HG02938 (cell line): Measurements from ENCODE around the gene VSIG8.
A peak's percentile ranks its signal among the peaks of the same experiment; 100 is the strongest.

Experiments used
- ATAC-seq: cut with Tn5 transposase; IDR thresholded peaks from one replicate; pipeline ENCODE4 v1.9.1; 2021; ENCODE audit warnings: mild to moderate bottlenecking, moderate library complexity; ENCODE audit not compliant: unreplicated experiment

The VSIG8 gene

GRCh38 chr1:159831412-159832141 lies 30.9 kb downstream of the VSIG8 start:
- no peak for ATAC-seq

DNA sequence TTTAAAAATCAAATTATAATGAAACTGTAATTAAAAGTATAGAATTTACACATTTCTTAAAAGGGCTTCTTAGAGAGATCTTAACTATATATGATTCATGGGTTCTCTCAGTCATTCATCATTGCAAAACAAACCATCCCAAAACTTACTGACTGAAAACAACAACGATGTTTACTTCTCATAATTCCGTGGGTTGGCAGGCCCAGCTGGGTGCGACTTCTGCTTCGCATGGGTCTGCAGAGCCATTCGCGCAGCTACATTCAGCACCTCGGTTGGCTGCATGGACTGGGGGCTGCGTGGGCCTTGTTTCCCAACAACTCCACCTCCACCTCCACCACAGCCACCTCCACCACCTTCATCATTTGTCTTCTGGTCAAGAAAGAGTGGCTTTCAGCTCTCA lies 31.7 kb downstream of the VSIG8 start:
- no peak for ATAC-seq

DNA sequence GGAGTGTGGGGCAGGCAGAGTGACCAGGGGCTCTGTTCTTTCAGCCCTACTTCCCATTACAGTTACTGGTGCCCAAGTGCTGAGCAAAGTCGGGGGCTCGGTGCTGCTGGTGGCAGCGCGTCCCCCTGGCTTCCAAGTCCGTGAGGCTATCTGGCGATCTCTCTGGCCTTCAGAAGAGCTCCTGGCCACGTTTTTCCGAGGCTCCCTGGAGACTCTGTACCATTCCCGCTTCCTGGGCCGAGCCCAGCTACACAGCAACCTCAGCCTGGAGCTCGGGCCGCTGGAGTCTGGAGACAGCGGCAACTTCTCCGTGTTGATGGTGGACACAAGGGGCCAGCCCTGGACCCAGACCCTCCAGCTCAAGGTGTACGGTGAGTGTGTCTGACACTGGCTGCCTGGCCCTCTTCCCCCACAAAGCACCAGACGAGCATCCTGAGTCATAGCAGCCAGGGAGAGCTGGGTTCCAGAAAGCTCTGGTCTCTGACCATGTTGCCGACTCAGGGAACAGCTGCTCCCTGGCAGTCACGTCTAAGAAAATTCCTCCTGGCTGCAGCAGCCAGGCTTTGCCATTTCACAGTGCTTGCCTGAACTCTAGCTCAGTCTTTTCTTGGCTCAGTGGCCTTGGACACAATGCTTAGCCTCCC lies 32.5 kb downstream of the VSIG8 start:
- no peak for ATAC-seq

- ATAC-seq: peak; percentile 58
These were observed 33.2 kb downstream of the VSIG8 start for GRCh38 chr1:159829273-159829634.

DNA sequence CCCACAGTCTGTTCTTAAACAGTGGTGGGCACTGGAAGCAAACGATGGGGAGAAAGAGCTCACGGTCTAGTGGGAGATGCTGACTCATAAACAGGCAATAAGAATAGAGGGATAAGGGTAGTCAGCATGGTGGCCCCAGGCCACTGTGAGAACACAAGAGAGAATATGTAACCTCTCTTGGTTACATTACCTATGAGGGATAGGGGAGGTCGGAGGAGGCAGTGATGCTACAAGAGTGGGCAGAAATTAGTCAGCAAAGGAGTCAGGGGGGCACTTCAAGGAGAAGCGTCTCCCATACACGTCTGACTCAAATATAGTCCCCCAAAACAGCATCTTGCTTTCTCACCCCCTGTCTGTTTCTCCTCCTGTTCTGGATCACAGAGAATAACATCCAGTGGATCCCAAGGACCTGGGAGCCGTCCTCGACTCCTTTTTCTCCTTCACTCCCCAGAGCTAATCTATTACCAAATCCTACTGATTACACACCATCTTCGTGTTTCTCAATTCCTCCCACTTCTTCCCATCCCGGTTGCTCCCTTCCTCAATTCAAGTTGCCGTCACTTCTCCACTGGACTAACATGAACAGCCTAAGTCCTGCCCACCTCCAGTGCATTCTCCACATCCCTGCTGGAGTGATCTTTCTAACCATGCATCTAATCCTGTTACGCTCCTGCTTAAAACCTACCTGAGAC lies 33.7 kb downstream of the VSIG8 start:
- ATAC-seq: no peak

DNA sequence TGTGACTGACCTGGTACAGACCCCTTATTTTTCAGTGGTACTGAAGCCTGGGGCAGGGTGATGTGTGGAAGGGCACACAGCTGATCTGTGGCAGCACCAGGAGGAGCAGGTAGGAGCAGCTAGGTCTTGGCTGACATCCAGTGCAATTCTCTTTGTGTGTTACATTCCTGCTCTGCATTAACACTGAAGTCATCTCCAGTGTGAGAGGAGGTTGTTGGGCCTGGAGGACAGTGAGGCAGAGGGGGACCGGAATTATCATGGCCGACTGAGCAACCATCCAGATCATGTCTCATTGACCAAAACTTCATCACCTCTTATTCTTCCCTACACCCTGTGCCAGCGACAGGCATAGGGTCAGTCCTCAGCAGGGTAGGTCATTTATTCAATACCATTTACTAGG lies 34.3 kb downstream of the VSIG8 start:
- no peak for ATAC-seq

GRCh38 chr1:159827549-159827948 lies 34.9 kb downstream of the VSIG8 start:
- no peak for ATAC-seq

DNA sequence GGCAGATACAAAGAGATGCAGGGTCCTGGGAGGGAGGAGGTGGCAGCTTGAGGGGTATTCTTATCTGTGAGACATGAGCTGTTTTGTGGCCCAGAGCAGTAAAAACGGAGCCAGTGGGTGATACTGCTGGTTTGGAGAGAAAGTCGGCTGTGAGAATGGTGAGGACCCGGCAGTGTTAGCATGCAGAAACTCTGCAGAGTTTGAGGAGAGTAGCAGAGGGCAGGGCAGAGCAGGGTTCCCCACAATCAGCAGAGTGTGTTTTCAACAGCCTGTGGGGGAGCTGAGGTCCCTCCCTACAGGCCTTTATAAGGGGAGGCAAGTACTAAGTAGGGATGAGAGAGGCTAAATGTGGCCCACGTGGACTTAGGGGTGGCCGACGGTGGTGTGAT lies 35.4 kb downstream of the VSIG8 start:
- ATAC-seq: no peak

GRCh38 chr1:159826441-159827101 lies 35.9 kb downstream of the VSIG8 start, which contains the start of gene SLAMF8:
Gene SLAMF8, plus strand, starts transcription at chr1:159826873. Its CDS starts 26 bp downstream, at chr1:159826899.
- ATAC-seq: no peak

DNA sequence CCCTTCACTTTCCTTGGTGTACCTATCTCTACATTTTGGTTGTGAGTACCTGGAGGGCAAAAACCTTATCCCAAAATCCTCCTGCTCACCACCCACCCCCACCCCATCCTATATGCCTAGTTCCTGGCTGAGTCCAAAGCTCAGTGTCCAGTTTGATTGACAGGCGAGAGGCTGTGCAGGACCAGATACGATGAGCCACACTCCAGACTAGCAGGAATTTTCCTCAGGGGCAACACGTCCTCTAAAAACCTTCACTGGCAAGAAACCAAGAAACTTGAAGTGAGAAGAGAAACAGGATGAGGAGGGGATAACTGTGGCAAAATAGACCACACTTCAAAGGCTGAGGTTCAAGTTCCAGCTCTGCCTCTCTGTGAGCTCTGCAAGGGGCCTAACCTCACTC lies 36.9 kb downstream of the VSIG8 start:
- no peak for ATAC-seq

GRCh38 chr1:159823406-159823805 lies 39.1 kb downstream of the VSIG8 start:
- ATAC-seq: no peak

DNA sequence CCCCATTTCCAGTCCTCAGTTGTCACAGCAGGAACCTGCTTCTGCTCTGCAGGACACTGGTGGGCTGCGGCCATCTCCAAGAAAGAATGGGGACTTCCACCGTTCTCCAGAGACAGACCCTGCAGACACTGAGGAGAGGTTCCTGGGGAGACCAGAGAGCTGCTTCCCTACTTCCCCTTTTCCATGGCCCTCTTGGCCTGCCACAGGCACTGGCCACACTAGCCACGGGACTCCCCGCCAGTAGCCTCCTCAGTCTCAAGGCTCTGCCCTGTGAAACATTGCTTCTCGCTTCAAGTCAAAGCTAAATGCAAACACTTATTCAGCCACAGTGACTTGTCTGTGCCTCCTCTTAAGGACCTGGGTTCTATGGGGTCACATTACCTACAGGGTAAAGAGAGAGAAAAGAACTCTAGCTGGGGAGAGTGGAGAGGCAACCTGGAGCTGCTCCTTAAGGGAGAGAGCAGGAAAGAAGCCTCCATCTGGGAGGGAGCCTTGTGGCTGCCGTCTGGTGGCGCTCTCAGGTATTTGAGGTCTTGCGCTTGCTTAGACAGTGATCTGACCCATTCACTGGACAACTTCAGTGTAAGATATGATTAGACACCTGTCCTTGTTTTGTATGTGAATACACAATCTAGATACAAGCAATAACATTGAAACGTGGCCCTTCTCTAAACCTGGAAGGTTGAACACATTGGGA lies 41.1 kb downstream of the VSIG8 start:
- no peak for ATAC-seq

- ATAC-seq: no peak
These were observed 45.0 kb downstream of the VSIG8 start for GRCh38 chr1:159817276-159818041.

GRCh38 chr1:159815926-159816325 lies 46.5 kb downstream of the VSIG8 start:
- ATAC-seq: no peak

GRCh38 chr1:159804924-159805323 lies 57.5 kb downstream of the VSIG8 start:
- no peak for ATAC-seq
